GM19035 (cell line): ENCODE results near the gene ZNF512.
"Not testable (repeated sequence)": the region's sequence is repeated elsewhere in the genome, so short reads cannot be mapped to it uniquely, and the experiment has no call there.

Source experiments
- ATAC-seq: cut with Tn5 transposase; IDR thresholded peaks from one replicate; pipeline ENCODE4 v1.9.1; 2021; ENCODE audit not compliant: unreplicated experiment

ZNF512 gene

DNA sequence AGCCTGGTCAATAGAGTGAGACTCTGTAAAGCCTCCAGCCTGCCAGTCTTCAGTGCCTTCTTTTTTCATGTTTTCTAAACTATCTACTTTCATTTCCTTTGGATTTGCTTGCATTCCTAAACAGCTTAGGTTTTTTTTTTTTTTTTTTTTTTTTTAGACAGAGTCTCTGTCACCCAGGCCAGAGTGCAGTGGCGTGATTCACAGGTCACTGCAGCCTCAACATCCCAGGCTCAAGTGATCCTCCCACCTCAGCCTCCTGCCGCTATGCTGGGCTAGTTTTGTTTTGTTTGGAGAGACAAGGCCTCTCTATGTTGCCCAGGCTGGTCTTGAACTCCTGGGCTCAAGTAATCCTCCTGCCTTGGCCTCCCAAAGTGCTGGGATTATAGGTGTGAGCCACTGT, 47.4 kb downstream of the ZNF512 start:
- not testable (repeated sequence) for ATAC-seq

DNA sequence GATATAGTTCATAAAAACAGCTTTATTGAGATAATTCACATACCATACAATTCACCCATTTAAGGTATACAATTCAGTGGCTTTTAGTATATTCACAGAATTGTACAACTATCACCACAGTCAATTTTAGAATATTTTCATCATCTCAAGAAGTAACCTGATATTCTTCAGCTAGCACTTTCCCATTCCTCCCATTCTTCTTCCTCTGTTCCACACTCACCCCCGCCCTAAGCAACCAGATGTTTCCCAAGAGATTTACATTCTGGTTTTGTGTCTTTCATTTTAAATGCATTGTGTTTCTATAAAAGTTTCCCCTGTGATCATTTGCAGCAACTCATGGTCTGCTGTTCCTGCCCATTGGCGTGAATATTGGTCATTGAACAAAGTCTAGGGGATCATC, 51.4 kb downstream of the ZNF512 start:
- no peak for ATAC-seq

DNA sequence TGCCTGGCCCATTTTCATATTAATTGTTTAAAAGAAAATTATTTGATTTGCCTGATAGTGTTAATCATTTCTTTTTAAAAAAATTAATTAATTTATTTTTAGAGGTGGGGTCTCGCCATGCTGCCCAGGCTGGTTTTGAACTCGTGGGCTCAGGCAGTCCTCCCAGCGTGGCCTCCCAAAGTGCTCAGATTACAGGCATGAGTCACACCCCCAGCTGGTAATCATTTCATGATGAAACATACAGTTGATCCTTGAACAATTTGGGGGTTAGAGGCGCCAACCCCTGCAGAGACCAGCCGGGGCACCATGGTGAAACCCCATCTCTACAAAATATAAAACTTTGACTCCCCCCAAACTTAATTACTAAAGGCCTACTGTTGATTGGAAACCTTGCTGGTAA, 53.9 kb downstream of the ZNF512 start:
- ATAC-seq = no peak

DNA sequence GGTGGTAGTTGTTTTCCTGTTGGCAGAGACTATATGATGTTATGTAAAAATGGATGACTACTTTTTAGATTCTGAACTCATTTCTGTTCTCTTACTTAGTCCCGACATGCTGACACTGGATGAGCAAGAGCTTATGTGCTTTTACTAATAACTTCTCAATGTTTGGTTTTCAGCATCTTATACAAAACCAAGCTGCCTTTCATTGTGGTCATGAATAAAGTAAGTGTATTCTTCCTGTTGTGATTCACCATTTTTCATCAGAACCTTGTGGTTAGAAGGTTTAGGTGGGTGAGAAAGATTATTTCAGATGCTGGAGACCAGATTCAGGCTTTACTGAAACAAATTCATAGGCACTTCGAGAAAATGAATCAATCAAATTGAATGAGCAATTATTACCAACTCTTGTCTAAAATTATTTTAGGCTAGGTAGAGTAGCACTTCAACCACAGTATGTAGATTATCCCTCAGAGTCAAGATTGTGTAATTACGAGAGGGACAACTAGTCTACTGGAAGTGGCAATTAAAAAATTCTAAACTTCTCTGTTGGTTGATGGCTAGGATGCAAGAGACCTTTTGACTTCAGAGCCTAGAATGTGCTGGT, 55.3 kb downstream of the ZNF512 start:
- no peak for ATAC-seq

DNA sequence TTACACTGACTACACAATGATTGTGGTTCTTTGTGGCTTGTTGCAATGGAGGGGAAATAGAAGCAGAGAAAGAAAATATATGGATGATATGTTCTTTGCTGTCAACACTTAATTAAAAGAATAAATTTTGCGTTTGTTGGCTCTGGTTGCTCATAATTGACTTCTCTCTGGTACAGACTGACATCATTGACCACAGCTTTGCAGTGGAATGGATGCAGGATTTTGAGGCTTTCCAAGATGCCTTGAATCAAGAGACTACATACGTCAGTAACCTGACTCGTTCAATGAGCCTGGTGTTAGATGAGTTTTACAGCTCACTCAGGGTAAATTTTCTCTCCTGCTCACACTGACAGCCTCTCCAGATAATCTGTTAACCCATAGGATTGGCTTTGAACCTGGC, 55.9 kb downstream of the ZNF512 start:
- ATAC-seq = no peak

DNA sequence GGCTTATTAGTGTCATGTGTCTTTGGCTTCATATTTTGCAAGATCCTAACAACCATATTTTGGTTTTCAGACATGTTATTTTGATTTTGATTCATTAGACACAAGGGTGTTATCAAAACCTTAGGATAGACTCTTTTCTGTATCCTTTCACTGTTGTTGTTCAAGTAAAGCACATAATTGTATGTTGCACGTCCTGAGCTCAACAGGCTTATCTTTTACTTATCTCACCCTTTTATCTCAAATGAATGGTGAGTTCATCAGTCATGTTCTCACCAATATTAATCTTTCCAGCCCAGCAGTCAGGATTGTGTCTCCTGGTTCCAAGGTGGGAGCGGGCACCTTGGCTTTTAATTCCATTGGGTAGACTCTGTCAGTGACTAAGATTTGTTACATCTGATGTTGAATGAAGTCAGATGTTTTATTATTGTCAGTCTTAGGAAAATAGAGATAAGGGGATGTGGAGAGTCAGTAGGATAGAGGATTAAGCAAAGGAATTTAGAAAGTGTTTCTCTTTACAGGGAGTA, 57.9 kb downstream of the ZNF512 start:
- ATAC-seq = no peak

DNA sequence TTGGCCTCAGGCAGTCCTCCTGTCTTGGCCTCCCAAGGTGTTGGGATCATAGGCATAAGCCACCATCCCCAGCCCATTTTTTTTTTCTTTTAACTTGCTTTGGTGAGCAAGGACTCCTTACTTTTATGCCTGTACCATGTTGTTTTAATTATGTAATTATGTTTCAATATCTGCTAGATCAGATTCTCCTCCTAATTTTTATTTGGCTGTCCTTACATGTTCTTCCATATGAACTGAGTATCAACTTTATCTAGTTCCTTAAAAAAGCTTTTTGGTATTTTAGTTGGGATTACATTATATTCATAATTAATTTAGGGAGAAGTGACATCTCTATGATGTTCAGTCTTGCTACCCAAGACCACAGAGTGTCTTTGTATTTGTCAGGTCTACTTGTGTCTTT, 62.4 kb downstream of the ZNF512 start:
- no peak for ATAC-seq

DNA sequence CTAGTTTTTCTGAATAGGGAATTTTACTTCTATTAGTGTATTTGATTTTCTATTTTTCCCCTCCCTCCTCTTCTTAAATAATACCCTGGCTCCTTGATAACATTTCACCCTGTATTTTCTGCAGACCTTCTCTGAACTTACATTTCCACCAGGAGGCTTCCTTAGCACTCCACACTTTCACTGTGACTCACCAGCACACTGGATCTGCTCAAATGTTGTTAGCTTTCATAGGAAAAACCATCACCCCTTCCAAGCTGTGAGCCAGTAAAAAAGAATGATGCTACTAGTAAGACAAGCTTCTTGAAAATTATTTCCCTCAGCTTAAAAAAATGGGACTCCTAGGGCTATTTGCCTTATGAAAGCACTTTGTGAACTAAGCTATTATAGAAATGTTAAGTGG, 64.4 kb downstream of the ZNF512 start:
- ATAC-seq = no peak

DNA sequence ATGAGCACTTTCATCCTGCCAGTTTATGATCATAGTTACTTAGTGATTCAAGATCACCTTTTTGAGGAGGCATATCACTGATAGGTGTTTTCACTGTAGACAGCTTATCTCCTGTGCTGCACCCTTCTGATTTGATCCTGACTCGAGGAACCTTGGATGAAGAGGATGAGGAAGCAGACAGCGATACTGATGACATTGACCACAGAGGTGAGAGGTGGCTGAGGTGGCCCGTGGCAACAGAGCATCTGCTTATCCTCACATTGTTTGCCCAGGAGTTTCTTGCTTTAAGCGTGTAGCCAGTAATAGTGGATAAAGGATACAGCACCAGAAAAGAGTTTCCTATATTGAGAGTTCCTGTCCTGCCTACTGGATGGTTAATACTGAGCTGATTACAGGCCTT, 64.9 kb downstream of the ZNF512 start:
- no peak for ATAC-seq

DNA sequence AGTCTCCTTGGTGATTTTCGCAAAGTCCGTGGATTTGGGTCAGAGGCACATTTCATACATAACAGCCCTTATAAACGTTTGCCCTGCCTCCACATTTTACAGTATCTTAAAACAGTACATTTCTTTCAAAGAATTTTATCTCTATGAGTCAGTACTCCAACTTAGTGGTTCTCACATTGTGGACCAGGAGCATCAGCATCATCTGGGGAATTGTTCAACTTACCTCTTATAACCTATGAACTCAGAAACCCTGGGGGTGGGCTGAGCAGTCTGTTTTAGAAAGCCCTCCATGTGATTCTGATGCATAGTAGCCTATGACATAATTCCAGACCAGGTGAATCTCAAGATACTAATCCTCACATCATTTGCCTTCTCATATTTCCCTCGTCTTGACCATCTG, 68.2 kb downstream of the ZNF512 start:
- no peak for ATAC-seq

DNA sequence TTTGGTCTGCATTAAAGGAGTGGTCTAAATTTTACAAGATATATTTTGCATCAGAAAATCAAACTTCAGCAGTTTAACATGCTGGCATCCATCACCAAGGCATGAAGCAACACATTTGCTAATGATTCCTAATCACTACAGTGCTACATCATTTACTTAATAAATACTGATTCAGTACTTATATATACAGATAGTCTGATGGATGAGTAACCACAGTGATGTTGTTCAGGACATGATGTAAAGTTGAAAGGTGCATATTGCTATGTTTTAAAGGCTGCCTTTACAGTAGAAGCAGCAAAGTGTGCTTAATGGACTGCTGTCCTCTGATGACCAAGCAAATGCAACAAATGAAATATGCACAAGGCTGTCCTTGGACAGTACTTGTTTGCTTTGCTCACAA, 69.5 kb downstream of the ZNF512 start:
- no peak for ATAC-seq

DNA sequence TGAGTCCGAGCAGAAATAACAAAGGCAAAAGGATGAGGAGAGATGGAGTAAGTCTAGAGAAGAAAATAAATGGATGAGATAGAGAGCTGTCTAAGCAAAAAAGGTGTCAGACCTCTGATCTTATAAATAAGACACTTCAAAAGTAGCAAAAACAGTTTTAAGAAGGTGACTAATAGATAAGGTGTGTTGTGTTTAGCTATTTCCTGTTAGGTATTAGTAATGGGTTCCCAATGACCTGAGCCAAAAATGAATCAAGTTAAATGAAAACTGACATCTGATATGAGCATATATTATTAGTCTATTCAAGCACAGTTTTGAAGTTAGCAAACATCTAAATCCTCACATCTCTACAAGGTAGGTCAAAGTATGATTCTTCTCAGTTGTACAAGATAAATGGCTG, 69.9 kb downstream of the ZNF512 start:
- no peak for ATAC-seq

DNA sequence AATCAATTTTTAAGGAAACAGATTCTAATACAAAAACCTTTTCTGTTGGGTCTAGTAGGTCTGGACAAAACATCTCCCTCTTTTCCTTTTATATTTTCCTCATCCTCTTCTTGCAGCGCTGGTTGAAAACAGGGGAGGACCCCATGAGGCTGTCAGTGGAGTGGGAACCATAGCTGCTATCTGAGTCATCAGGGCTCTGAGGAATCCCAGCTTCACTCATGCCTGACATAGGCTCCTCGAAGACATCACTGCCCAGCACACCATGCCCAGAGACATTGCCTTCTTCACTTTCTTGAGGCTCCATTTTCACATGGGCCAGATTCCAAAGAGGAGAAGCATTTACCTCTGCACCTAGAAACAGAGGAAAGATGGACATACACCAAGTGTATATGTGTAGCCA, 70.6 kb downstream of the ZNF512 start:
- ATAC-seq = no peak

DNA sequence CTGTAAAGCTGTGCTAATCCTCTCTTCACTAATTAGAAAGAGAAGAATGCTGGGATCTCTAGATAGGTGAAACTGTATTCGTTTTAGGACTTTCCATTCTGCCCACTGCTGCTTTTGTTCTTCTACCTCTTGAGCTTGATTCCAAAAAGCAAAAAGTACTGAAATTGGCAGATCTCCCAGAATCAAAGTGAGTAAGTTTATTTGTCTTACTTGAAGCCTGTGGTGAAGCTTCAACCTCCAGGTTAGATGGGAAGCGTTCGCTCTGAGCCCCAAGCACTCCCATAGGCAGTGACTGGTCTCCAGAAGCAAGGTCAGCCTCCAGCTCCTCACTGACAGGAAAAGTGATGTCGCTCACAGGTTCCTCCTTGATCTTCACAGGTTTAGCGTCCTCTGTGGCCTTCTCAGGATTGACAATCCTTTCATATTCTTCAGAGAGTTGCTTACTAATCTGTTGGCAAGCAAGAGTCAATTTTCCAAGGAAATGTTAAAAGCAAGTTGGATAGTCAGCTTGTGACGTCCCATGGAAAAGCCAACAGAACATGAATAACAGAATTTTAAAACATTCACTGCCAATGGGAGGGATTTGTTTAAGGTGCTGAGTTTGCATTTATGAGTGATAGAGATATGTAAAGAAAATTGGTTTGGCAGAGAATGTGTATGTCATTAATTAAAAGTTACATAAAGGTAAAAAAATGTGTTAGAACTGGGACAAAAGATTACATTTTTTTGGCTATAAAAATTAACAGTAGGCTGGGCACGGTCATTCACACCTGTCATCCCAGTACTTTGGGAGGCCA, 72.5 kb downstream of the ZNF512 start:
- no peak for ATAC-seq

DNA sequence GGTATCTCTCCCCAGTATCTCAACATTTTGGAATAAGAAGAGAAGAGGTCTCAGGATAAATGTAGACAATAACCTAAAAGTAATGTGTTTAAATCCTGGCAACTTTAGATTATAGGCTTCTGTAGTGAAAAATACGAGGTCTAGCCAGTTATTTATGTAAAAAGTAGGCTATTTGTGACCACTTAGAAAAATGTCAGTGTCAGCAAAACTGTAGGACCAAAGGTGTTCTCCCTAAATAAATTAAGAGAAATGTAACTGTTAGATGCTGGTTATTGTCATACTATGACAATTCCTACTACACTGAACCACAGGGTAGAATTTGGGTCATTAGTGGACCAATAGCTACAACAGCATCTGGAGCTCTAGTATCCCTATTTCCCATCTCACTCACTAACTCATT, 78.5 kb downstream of the ZNF512 start:
- no peak for ATAC-seq

DNA sequence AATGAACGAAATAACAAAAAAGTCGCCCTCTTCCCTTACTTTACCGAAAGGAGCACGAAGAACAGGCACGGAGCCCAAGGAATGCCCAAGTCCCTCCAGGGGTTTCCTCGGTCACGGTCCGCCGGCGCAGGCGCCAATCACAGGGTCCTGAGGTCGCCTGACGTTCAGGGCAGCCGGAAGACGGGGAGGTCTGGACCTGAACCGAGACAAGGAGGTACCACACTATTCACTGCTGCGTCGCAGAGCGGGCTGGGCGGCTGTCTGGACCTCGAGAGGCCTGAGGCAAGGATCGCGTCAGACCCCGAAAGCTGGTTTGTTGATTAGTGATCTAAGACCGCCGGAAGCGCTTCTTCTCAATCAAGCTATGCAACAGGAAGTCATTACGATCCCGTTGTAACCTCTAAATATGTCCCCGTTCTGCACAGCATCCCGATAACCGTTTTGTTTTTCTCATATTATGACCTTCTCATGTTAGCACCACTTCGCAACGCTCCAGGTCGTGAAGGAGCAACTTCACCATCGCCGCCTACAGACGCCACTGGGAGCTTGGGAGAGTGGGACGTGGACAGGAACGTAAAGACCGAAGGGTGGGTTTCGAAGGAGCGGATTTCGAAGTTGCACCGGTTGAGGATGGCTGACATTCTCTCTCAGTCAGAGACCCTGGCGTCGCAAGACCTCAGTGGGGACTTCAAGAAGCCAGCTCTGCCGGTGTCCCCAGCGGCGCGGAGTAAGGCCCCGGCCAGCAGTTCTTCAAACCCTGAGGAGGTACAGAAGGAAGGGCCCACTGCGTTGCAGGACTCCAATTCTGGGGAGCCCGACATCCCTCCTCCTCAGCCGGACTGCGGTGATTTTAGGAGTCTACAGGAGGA, 80.7 kb downstream of the ZNF512 start, which contains the start of the genes SLC4A1AP and SUPT7L:
Gene SLC4A1AP (plus strand): TSS at position 605 of the 869 bp plus-strand sequence. CDS start 26 bp downstream, at position 631.
Gene SUPT7L (minus strand): TSS at position 330 of the 869 bp plus-strand sequence. CDS start 1,422 bp downstream, outside the sequence.
- ATAC-seq = peak; percentile 74

DNA sequence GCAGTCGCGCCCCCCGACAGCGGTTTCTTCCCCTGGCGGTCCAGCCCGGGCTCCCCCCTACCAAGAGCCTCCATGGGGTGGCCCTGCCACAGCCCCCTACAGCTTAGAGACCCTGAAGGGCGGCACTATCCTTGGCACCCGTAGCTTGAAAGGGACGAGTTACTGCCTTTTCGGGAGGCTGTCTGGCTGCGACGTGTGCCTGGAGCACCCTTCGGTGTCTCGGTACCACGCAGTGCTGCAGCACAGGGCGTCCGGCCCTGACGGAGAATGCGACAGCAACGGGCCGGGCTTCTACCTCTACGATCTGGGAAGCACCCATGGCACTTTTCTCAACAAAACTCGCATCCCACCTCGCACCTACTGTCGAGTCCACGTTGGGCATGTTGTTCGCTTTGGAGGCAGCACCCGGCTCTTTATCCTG, 81.3 kb downstream of the ZNF512 start:
- no peak for ATAC-seq

DNA sequence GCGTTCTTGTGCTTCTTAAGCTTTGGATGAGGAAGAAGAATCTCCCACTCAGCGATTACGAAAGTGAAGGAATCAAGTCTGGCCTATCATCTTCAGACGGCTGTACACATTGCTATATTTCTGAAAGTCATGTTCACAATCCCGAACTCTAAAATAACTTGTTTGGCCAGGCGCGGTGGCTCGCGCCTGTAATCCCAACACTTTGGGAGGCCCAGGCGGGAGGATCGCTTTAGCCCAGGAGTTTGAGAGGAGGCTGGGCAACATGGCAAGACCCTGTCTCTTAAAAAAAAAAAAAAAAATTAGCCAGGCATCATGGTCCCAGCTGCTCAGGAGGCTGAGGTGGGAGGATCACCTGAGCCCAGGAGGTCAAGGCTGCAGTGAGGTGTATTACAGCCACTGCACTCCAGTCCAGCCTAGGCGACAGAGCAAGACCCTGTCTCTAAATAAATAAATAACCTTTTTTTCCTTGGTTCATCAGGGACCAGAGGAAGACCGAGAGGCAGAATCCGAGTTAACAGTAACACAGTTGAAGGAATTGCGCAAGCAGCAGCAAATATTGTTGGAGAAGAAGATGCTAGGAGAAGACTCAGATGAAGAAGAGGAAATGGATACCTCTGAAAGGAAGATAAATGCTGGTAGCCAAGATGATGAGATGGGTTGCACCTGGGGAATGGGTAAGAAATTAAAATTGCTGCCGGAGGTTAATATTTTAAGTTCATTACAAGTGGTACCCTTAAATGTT, 82.0 kb downstream of the ZNF512 start:
- no peak for ATAC-seq

DNA sequence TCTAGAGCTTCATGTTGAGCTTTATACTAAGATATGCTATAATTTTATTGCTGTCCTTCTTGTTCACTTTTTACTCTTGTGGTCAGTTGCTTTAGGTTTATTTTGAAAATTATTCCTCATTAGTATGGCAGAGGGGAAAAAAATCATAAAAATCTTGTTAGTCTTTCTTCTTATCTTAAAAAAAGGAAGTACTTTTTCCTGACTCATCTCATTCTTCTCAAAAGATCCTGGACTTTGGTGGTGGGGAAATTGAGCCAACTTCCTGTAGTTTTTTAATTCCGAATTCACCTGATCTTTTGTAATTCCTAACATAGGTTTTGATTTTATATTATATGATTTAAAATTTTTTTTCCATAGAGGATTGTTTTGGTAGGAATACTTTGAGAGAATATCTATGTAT, 84.6 kb downstream of the ZNF512 start:
- no peak for ATAC-seq

DNA sequence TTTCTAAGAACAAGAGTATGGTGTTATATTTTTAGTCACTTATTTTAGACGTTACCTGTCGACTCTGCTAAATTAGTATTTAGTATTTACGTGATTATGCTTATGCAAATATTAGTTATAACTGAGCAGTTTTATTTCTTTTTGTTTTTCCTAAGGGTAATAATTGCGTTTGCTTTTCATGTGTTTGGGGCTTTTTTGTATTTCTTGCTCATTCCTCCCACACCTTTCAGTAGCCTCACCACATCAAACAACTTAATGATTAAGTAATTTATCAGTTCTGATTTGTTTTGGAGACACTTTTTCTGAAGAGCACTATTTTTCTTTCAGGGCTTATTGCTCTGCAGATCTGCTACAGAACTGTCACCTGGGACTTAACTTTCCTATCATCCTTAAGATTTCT, 88.4 kb downstream of the ZNF512 start:
- ATAC-seq = no peak
